K562 (cell line): Measurements from ENCODE around the gene JUP. TPM values are rescaled to one million over a fixed set of nuclear protein-coding genes. Genes with fewer than 3 reads are reported as not detected.
A peak's percentile ranks its signal among the peaks of the same experiment; 100 is the strongest.

Source experiments
- ATF3 ChIP-seq, 2 experiments: fragments of 450-650 bp in 1 of 2; sonication (generic) in 1 of 2; formaldehyde crosslinking in 1 of 2; IDR thresholded peaks in 1 of 2; conservative IDR thresholded peaks in 1 of 2; 2 replicates each; pipeline versions ENCODE4 v1.6.1 to v1.8.1; 2016 to 2023; ENCODE audit warnings: mild to moderate bottlenecking in 2 of 2, moderate library complexity in 2 of 2, inconsistent platforms in 1 of 2, missing genetic modification reagents in 1 of 2
- ELF1 ChIP-seq: fragments of 200-800 bp; sonication (Bioruptor generic); IDR thresholded peaks from 2 replicates; pipeline ENCODE4 v1.6.1; 2016; ENCODE audit warnings: missing genetic modification characterization, missing compliant biosample characterization
- EP400 ChIP-seq: fragments of 450-650 bp; IDR thresholded peaks from 2 replicates; pipeline ENCODE4 v1.6.1; 2017; ENCODE audit warnings: antibody characterized with exemption, mild to moderate bottlenecking, moderate library complexity
- FOXM1 ChIP-seq, 2 experiments: fragments of 450-650 bp in 1 of 2; sonication (generic) in 1 of 2; formaldehyde crosslinking in 1 of 2; IDR thresholded peaks; 2 replicates each; pipeline versions ENCODE4 v1.6.1 to v1.9.0; 2017 to 2022; ENCODE audit warnings: low read depth in 2 of 2, mild to moderate bottlenecking in 2 of 2, missing genetic modification reagents in 1 of 2, moderate library complexity in 1 of 2
- KDM1A ChIP-seq, 2 experiments: fragments of 450-650 bp; IDR thresholded peaks; 2 replicates each; pipeline ENCODE4 v1.6.1; 2016; ENCODE audit warnings: mild to moderate bottlenecking in 2 of 2
- KDM2B ChIP-seq: fragments of 250-450 bp; sonication (Bioruptor Pico); IDR thresholded peaks from 2 replicates; pipeline ENCODE4 v1.8.0; 2021; ENCODE audit warnings: mild to moderate bottlenecking, moderate library complexity
- KHSRP ChIP-seq: fragments of 450-650 bp; IDR thresholded peaks from 2 replicates; pipeline ENCODE4 v1.6.1; 2017
- MCM7 ChIP-seq, 2 experiments: fragments of 450-650 bp; IDR thresholded peaks; 2 replicates each; pipeline ENCODE4 v1.6.1; 2016 to 2018
- RCOR1 ChIP-seq, 2 experiments: IDR thresholded peaks; 2 replicates each; pipeline ENCODE4 v1.6.1; 2012; ENCODE audit warnings: low read depth in 2 of 2, low read length in 2 of 2, borderline replicate concordance in 1 of 2, improper control_type of control experiment in 1 of 2
- XRCC5 ChIP-seq: fragments of 200-400 bp; formaldehyde crosslinking; IDR thresholded peaks from 2 replicates; pipeline ENCODE4 v1.6.1; 2017; ENCODE audit warnings: low read depth, mild to moderate bottlenecking, low read length
- ZBTB1 ChIP-seq: sonication (generic); formaldehyde crosslinking; IDR thresholded peaks from 2 replicates; pipeline ENCODE4 v1.8.1; 2023; ENCODE audit warnings: missing genetic modification reagents, low read depth, mild to moderate bottlenecking, borderline replicate concordance
- ZNF124 ChIP-seq: sonication (generic); formaldehyde crosslinking; IDR thresholded peaks from 2 replicates; pipeline ENCODE4 v1.8.1; 2022; ENCODE audit warnings: missing genetic modification reagents
- ZNF143 ChIP-seq: sonication (generic); formaldehyde crosslinking; IDR thresholded peaks from 2 replicates; pipeline ENCODE4 v1.9.0; 2022; ENCODE audit warnings: mild to moderate bottlenecking, missing genetic modification reagents
- ZNF217 ChIP-seq: sonication (generic); formaldehyde crosslinking; IDR thresholded peaks from 2 replicates; pipeline ENCODE4 v1.8.0; 2022; ENCODE audit warnings: mild to moderate bottlenecking, missing genetic modification reagents
- ZNF263 ChIP-seq: sonication (generic); formaldehyde crosslinking; IDR thresholded peaks from 2 replicates; pipeline ENCODE4 v1.8.0; 2022; ENCODE audit warnings: mild to moderate bottlenecking, missing genetic modification reagents, borderline replicate concordance
- ZNF551 ChIP-seq: fragments of 250-450 bp; sonication (Bioruptor Pico); IDR thresholded peaks from 2 replicates; pipeline ENCODE4 v1.5.0; 2021; ENCODE audit warnings: mild to moderate bottlenecking, moderate library complexity
- polyA plus RNA-seq, 8 experiments: library from polyadenylated mRNA; depleted of rRNA in 4 of 8; stranded (reverse) in 5 of 8; unstranded in 3 of 8; fragments of >200 nt; fragmentation: Nextera tagmentation in 2 of 8; fragmentation: Illumina TruSeq in 1 of 8; extraction: Ambion mirVana in 2 of 8; extraction: Trizol in 1 of 8; gene quantifications; 2 replicates each; pipeline versions ENCODE4 v1.2.1 to v1.2.3, GENCODE V29; 2011 to 2014; ENCODE audit warnings: inconsistent platforms in 1 of 8, missing spikeins in 1 of 8
- total RNA-seq, 7 experiments: library from RNA; depleted of rRNA in 6 of 7; stranded (reverse); fragments of >200 nt in 6 of 7; fragmentation: Illumina TruSeq in 2 of 7; extraction: Trizol in 2 of 7; gene quantifications; 2 replicates each; pipeline versions ENCODE4 v1.2.1 to v1.2.3, GENCODE V29; 2011 to 2021; ENCODE audit warnings: low replicate concordance in 1 of 7
- TF ChIP-seq, protein P1 (sequence below): sonication (generic); formaldehyde crosslinking; IDR thresholded peaks from 2 replicates; pipeline ENCODE4 v1.8.0; 2023; ENCODE audit warnings: missing genetic modification reagents, mild to moderate bottlenecking, borderline replicate concordance
- TF ChIP-seq, protein P2 (sequence below): fragments of 200-800 bp; sonication (Bioruptor generic); IDR thresholded peaks from 2 replicates; pipeline ENCODE4 v1.6.1; 2017; ENCODE audit warnings: missing genetic modification characterization, missing compliant biosample characterization
- TF ChIP-seq, protein P3 (sequence below): IDR thresholded peaks from 2 replicates; pipeline ENCODE4 v1.6.1; 2011; ENCODE audit not compliant: insufficient read length; ENCODE audit errors: extremely low read depth

Gene JUP
- total and polyA plus RNA-seq, 9 of the 15 experiments (the other 6 are each of a cell fraction or from before 2014, with no cell fraction given) = 6.4 to 177 (median 31.2) TPM

GRCh38 chr17:41784207-41784744 lies 2.2 kb downstream of the JUP start (continued):
- no peak for TF ChIP-seq ZNF143 (CRISPR knock-in tag)
- peak in 1 of 2 experiments; percentile 75; a peak in 2 of 4 replicates for TF ChIP-seq RCOR1 (IDR thresholded peaks at IDR 0.05; ENCODE audit: borderline replicate concordance in 1 of 2, low read depth in 2 of 2, low read length in 2 of 2)
- no peak for TF ChIP-seq ZNF551 (CRISPR knock-in tag)
- no peak for TF ChIP-seq KHSRP
- no peak for TF ChIP-seq ZNF263 (CRISPR knock-in tag)
- no peak for TF ChIP-seq KDM2B
- no peak for TF ChIP-seq MCM7 (IDR thresholded peaks at IDR 0.05)
- TF ChIP-seq, protein P1, sequence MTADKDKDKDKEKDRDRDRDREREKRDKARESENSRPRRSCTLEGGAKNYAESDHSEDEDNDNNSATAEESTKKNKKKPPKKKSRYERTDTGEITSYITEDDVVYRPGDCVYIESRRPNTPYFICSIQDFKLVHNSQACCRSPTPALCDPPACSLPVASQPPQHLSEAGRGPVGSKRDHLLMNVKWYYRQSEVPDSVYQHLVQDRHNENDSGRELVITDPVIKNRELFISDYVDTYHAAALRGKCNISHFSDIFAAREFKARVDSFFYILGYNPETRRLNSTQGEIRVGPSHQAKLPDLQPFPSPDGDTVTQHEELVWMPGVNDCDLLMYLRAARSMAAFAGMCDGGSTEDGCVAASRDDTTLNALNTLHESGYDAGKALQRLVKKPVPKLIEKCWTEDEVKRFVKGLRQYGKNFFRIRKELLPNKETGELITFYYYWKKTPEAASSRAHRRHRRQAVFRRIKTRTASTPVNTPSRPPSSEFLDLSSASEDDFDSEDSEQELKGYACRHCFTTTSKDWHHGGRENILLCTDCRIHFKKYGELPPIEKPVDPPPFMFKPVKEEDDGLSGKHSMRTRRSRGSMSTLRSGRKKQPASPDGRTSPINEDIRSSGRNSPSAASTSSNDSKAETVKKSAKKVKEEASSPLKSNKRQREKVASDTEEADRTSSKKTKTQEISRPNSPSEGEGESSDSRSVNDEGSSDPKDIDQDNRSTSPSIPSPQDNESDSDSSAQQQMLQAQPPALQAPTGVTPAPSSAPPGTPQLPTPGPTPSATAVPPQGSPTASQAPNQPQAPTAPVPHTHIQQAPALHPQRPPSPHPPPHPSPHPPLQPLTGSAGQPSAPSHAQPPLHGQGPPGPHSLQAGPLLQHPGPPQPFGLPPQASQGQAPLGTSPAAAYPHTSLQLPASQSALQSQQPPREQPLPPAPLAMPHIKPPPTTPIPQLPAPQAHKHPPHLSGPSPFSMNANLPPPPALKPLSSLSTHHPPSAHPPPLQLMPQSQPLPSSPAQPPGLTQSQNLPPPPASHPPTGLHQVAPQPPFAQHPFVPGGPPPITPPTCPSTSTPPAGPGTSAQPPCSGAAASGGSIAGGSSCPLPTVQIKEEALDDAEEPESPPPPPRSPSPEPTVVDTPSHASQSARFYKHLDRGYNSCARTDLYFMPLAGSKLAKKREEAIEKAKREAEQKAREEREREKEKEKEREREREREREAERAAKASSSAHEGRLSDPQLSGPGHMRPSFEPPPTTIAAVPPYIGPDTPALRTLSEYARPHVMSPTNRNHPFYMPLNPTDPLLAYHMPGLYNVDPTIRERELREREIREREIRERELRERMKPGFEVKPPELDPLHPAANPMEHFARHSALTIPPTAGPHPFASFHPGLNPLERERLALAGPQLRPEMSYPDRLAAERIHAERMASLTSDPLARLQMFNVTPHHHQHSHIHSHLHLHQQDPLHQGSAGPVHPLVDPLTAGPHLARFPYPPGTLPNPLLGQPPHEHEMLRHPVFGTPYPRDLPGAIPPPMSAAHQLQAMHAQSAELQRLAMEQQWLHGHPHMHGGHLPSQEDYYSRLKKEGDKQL = no peak
- TF ChIP-seq ATF3 (IDR thresholded peaks at IDR 0.05) = peak; percentile 61; the same call in 1 of the 2 replicates
- no peak for TF ChIP-seq ATF3 (CRISPR knock-in tag; conservative IDR thresholded peaks at IDR 0.05)
- TF ChIP-seq ELF1 (tag) = peak; percentile 47; the same call in 1 of the 2 replicates
- no peak for TF ChIP-seq ZNF217 (CRISPR knock-in tag)
- peak; percentile 46 to 71; a peak in 3 of 4 replicates for TF ChIP-seq KDM1A (IDR thresholded peaks at IDR 0.05)
- TF ChIP-seq XRCC5 = no peak
- TF ChIP-seq, protein P2, sequence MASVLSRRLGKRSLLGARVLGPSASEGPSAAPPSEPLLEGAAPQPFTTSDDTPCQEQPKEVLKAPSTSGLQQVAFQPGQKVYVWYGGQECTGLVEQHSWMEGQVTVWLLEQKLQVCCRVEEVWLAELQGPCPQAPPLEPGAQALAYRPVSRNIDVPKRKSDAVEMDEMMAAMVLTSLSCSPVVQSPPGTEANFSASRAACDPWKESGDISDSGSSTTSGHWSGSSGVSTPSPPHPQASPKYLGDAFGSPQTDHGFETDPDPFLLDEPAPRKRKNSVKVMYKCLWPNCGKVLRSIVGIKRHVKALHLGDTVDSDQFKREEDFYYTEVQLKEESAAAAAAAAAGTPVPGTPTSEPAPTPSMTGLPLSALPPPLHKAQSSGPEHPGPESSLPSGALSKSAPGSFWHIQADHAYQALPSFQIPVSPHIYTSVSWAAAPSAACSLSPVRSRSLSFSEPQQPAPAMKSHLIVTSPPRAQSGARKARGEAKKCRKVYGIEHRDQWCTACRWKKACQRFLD (CRISPR knock-in tag) = no peak
- TF ChIP-seq FOXM1 (IDR thresholded peaks at IDR 0.05; ENCODE audit: low read depth) = no peak
- TF ChIP-seq FOXM1 (CRISPR knock-in tag; IDR thresholded peaks at IDR 0.05; ENCODE audit: low read depth) = no peak
- no peak for TF ChIP-seq EP400
- no peak for TF ChIP-seq ZNF124 (CRISPR knock-in tag)
- TF ChIP-seq, protein P3, sequence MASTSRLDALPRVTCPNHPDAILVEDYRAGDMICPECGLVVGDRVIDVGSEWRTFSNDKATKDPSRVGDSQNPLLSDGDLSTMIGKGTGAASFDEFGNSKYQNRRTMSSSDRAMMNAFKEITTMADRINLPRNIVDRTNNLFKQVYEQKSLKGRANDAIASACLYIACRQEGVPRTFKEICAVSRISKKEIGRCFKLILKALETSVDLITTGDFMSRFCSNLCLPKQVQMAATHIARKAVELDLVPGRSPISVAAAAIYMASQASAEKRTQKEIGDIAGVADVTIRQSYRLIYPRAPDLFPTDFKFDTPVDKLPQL = no peak
- no peak for TF ChIP-seq ZBTB1 (CRISPR knock-in tag)
